Measurements from ENCODE around the gene MDGA2. TPM values are rescaled to one million over a fixed set of nuclear protein-coding genes. Genes with fewer than 3 reads are reported as not detected.

MDGA2 gene
- total and polyA plus RNA-seq, 2 of the 4 experiments (the other 2 are of a cell fraction): 0.02 TPM; not detected in 1

DNA sequence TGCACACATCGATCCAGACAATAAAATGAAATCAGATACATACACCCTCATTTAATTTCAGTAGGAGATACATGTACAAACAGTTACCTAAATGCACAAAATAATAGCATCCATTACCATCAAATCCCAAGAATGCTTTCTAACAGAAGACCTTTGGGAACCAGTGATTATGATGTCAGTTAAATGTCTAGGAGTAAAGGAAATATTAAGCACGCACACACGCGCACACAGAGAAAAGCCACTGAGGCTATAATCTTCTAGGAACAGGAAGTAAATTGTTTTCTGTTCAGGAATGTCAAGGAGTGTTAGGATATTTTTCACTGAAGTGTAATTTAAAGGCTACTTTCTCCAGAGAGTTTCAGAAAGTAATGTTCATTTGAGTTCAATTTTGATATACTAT, 250.1 kb downstream of the MDGA2 start:
- H3K4me2 ChIP-seq (ENCODE audit: low read depth, low read length): no peak overlapping the region
- H2AFZ ChIP-seq (replicated peaks; ENCODE audit: low read length, poor library complexity): no peak overlapping the region
- ChIA-PET POLR2A (ENCODE audit: unreplicated experiment) (no interaction called here), CTCF (no interaction called here)
- no peak overlapping the region for H2BK15ac ChIP-seq (ENCODE audit: low read depth, low read length)
- no peak overlapping the region for H3K4ac ChIP-seq (ENCODE audit: low read depth, low read length)
- H3K9ac ChIP-seq (ENCODE audit: low read depth, low read length): no peak overlapping the region
- H3K79me1 ChIP-seq (ENCODE audit: low read depth in 1 of 2, low read length in 2 of 2): no peaks in the 10 kb centered on the region
- no peak overlapping the region for H2BK5ac ChIP-seq (ENCODE audit: low read depth, low read length, poor library complexity, severe bottlenecking)
- H3K27me3 ChIP-seq (ENCODE audit: control insufficient read depth, insufficient read depth, low read length): no peaks in the 10 kb centered on the region
- no peak overlapping the region for H3K23ac ChIP-seq (ENCODE audit: low read depth, low read length)
- no peak overlapping the region for H2AK5ac ChIP-seq (ENCODE audit: low read depth, low read length)
- H3K4me3 ChIP-seq (ENCODE audit: insufficient read depth, low read depth, low read length): no peak overlapping the region
- TF ChIP-seq FOS (IDR thresholded peaks at IDR 0.05; ENCODE audit: low read depth, low read length): no peak
- no peak for TF ChIP-seq BHLHE40 (IDR thresholded peaks at IDR 0.05; ENCODE audit: low read depth, low read length)
- no peak for TF ChIP-seq RFX5 (IDR thresholded peaks at IDR 0.05; ENCODE audit: low read depth, low read length)
- no peak for TF ChIP-seq NFE2L2 (IDR thresholded peaks at IDR 0.05; ENCODE audit: low read depth, low read length)
- TF ChIP-seq, protein P1, sequence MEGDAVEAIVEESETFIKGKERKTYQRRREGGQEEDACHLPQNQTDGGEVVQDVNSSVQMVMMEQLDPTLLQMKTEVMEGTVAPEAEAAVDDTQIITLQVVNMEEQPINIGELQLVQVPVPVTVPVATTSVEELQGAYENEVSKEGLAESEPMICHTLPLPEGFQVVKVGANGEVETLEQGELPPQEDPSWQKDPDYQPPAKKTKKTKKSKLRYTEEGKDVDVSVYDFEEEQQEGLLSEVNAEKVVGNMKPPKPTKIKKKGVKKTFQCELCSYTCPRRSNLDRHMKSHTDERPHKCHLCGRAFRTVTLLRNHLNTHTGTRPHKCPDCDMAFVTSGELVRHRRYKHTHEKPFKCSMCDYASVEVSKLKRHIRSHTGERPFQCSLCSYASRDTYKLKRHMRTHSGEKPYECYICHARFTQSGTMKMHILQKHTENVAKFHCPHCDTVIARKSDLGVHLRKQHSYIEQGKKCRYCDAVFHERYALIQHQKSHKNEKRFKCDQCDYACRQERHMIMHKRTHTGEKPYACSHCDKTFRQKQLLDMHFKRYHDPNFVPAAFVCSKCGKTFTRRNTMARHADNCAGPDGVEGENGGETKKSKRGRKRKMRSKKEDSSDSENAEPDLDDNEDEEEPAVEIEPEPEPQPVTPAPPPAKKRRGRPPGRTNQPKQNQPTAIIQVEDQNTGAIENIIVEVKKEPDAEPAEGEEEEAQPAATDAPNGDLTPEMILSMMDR (conservative IDR thresholded peaks at IDR 0.05; ENCODE audit: low read depth, low read length): no peak
- TF ChIP-seq RAD21 (IDR thresholded peaks at IDR 0.05; ENCODE audit: low read length): no peak
- no peak for TF ChIP-seq MXI1 (IDR thresholded peaks at IDR 0.05; ENCODE audit: borderline replicate concordance, low read depth, low read length)
- TF ChIP-seq ELK1 (IDR thresholded peaks at IDR 0.05; ENCODE audit: borderline replicate concordance, low read depth, low read length): no peak
- no peak for TF ChIP-seq RCOR1 (IDR thresholded peaks at IDR 0.05; ENCODE audit: insufficient replicate concordance, low read length)
- TF ChIP-seq MAZ (IDR thresholded peaks at IDR 0.05; ENCODE audit: borderline replicate concordance, low read depth, low read length): no peak
- no peak for TF ChIP-seq POLR2A (IDR thresholded peaks at IDR 0.05; ENCODE audit: low read depth, low read length)
- TF ChIP-seq CHD1 (IDR thresholded peaks at IDR 0.05; ENCODE audit: low read depth, low read length): no peak
- no peak overlapping the region for H4K8ac ChIP-seq (ENCODE audit: low read depth in 2 of 2, low read length in 2 of 2)
- WGBS, 2 experiments (ENCODE audit: extremely low coverage in 2 of 2, insufficient read length in 1 of 2): no CpG with 5 or more reads among the region's 4 CpGs
- no peak overlapping the region for H3K18ac ChIP-seq (ENCODE audit: low read depth, low read length)
- H4K91ac ChIP-seq (ENCODE audit: insufficient read depth, low read depth, low read length): no peak overlapping the region
- H4K5ac ChIP-seq (ENCODE audit: low read depth, low read length): no peak overlapping the region
- no peak overlapping the region for H2BK120ac ChIP-seq (ENCODE audit: low read depth, low read length)
- no TSS peak for BruUV-seq (replicated peaks)
- H3K14ac ChIP-seq (replicated peaks; ENCODE audit: low read depth, low read length): no peak overlapping the region
- ATAC-seq (ENCODE audit: low read depth): no peak
- intact Hi-C loops (cut with micrococcal nuclease) (no loop called here), dilution Hi-C loops (cut with HindIII; ENCODE audit: low sequenced_read_pairs, unreplicated experiment) (no loop called here), in situ Hi-C loops (cut with MboI; ENCODE audit: low sequenced_read_pairs) (no loop called here)
- no peak for DNase-seq
- no peaks in the 10 kb centered on the region for H4K20me1 ChIP-seq (ENCODE audit: insufficient read depth, low read length)
- H3K36me3 ChIP-seq (ENCODE audit: control insufficient read depth, insufficient read depth, low read length): no peaks in the 10 kb centered on the region
- H3K56ac ChIP-seq (ENCODE audit: extremely low read depth, insufficient read depth, low read length): no peak overlapping the region
- no peak overlapping the region for H3K27ac ChIP-seq (ENCODE audit: insufficient read depth, low read length)
- H3K9me3 ChIP-seq (ENCODE audit: control insufficient read depth, insufficient read depth, low read length): no peaks in the 10 kb centered on the region
- H3K9me1 ChIP-seq (ENCODE audit: insufficient read depth, low read length): no peaks in the 10 kb centered on the region
- H2AK9ac ChIP-seq (replicated peaks; ENCODE audit: low read depth, low read length, poor library complexity): no peak overlapping the region
- no peak overlapping the region for H2BK20ac ChIP-seq (ENCODE audit: low read depth, low read length)
- no peaks in the 10 kb centered on the region for H3K4me1 ChIP-seq (ENCODE audit: control insufficient read depth, insufficient read depth, low read length)

Measured in IMR-90 (cell line).